GM23338 (cell line): Measurements from ENCODE around the gene LCNL1. TPM values are rescaled to one million over a fixed set of nuclear protein-coding genes. Genes with fewer than 3 reads are reported as not detected.

Source experiments
- ATAC-seq: fragments of 200-7000 bp; cut with Tn5 transposase; 3 replicates; pipeline ENCODE4 v1.9.1; 2020
- DNase-seq: peaks from one replicate; pipeline ENCODE4 v3.0.0-alpha.2; 2015; ENCODE audit warnings: low spot score
- H2AFZ ChIP-seq: fragments of 200-600 bp; sonication (generic); 2 replicates; pipeline ENCODE4 v1.8.0; 2016; ENCODE audit warnings: antibody characterized with exemption, mild to moderate bottlenecking, moderate library complexity
- H3F3A ChIP-seq: fragments of 200-600 bp; sonication (generic); replicated peaks from 2 replicates; pipeline ENCODE4 v1.8.0; 2017; ENCODE audit warnings: antibody characterized with exemption, mixed run types, low read depth
- H3K27ac ChIP-seq: fragments of 200-600 bp; sonication (generic); 2 replicates; pipeline ENCODE4 v1.6.1; 2016; ENCODE audit warnings: low read depth
- H3K27me3 ChIP-seq: fragments of 200-600 bp; sonication (generic); 2 replicates; pipeline ENCODE4 v1.8.0; 2016; ENCODE audit warnings: mild to moderate bottlenecking, mixed run types, moderate library complexity; ENCODE audit not compliant: insufficient read depth
- H3K36me3 ChIP-seq: fragments of 200-600 bp; sonication (generic); 2 replicates; pipeline ENCODE4 v1.8.0; 2016; ENCODE audit warnings: mild to moderate bottlenecking; ENCODE audit not compliant: insufficient read depth
- H3K4me1 ChIP-seq: fragments of 200-600 bp; sonication (generic); 2 replicates; pipeline ENCODE4 v1.8.0; 2016; ENCODE audit warnings: mild to moderate bottlenecking, moderate library complexity; ENCODE audit not compliant: insufficient read depth
- H3K4me2 ChIP-seq: fragments of 200-600 bp; sonication (generic); 2 replicates; pipeline ENCODE4 v1.7.1; 2017; ENCODE audit warnings: mixed run types
- H3K4me3 ChIP-seq: fragments of 200-600 bp; sonication (generic); 2 replicates; pipeline ENCODE4 v1.6.1; 2016; ENCODE audit warnings: mixed run types
- H3K79me2 ChIP-seq: fragments of 200-600 bp; sonication (generic); replicated peaks from 2 replicates; pipeline ENCODE4 v1.8.0; 2017; ENCODE audit warnings: mild to moderate bottlenecking; ENCODE audit not compliant: insufficient read depth
- H3K9me2 ChIP-seq: fragments of 200-600 bp; sonication (generic); 2 replicates; pipeline ENCODE4 v1.8.0; 2017; ENCODE audit not compliant: insufficient read depth
- H4K20me1 ChIP-seq: fragments of 200-600 bp; sonication (generic); replicated peaks from 2 replicates; pipeline ENCODE4 v1.8.0; 2017; ENCODE audit warnings: mild to moderate bottlenecking; ENCODE audit not compliant: insufficient read depth
- H3K27ac Mint-ChIP-seq: 2 replicates; pipeline ENCODE4 v1.8.0; 2020; ENCODE audit warnings: inconsistent platforms, mild to moderate bottlenecking, moderate library complexity, mixed read lengths
- H3K27me3 Mint-ChIP-seq: 3 replicates; pipeline ENCODE4 v1.8.0; 2022; ENCODE audit warnings: low read depth, mild to moderate bottlenecking, moderate library complexity, mixed read lengths, inconsistent platforms; ENCODE audit not compliant: insufficient read depth, poor library complexity
- H3K36me3 Mint-ChIP-seq: 3 replicates; pipeline ENCODE4 v1.8.0; 2021; ENCODE audit warnings: low read depth, mild to moderate bottlenecking, inconsistent platforms, moderate library complexity, mixed read lengths
- H3K4me1 Mint-ChIP-seq: 3 replicates; pipeline ENCODE4 v1.8.0; 2020; ENCODE audit warnings: mild to moderate bottlenecking, inconsistent platforms, mixed read lengths
- H3K4me3 Mint-ChIP-seq: 3 replicates; pipeline ENCODE4 v1.8.0; 2021; ENCODE audit warnings: moderate library complexity, mild to moderate bottlenecking, inconsistent platforms, mixed read lengths
- H3K9me3 Mint-ChIP-seq: 3 replicates; pipeline ENCODE4 v1.8.0; 2020; ENCODE audit warnings: moderate library complexity, mild to moderate bottlenecking, inconsistent platforms, mixed read lengths
- CREB1 ChIP-seq: fragments of 250-450 bp; sonication (Bioruptor Pico); IDR thresholded peaks from 2 replicates; pipeline ENCODE4 v1.5.0; 2020; ENCODE audit warnings: low read depth, mild to moderate bottlenecking, moderate library complexity
- EZH2 ChIP-seq: fragments of 200-600 bp; sonication (generic); IDR thresholded peaks from one replicate; pipeline ENCODE4 v1.8.0; 2017; ENCODE audit warnings: antibody characterized with exemption, mild to moderate bottlenecking, low read depth; ENCODE audit not compliant: unreplicated experiment
- EZH2phosphoT487 ChIP-seq: fragments of 200-600 bp; sonication (generic); IDR thresholded peaks from one replicate; pipeline ENCODE4 v1.8.1; 2018; ENCODE audit warnings: antibody characterized with exemption; ENCODE audit not compliant: unreplicated experiment
- JUNB ChIP-seq: IDR thresholded peaks from one replicate; pipeline ENCODE4 v1.6.1; 2016; ENCODE audit warnings: antibody characterized with exemption; ENCODE audit not compliant: unreplicated experiment
- NANOG ChIP-seq: IDR thresholded peaks from 2 replicates; pipeline ENCODE4 v1.6.1; 2016; ENCODE audit warnings: antibody characterized with exemption, borderline replicate concordance
- POLR2AphosphoS5 ChIP-seq: IDR thresholded peaks from 2 replicates; pipeline ENCODE4 v1.6.1; 2016; ENCODE audit warnings: antibody characterized with exemption, low read depth
- STAT1 ChIP-seq: IDR thresholded peaks from one replicate; pipeline ENCODE4 v1.6.1; 2016; ENCODE audit warnings: antibody characterized with exemption; ENCODE audit not compliant: unreplicated experiment
- ZNF114 ChIP-seq: fragments of 250-450 bp; sonication (Bioruptor Pico); IDR thresholded peaks from 2 replicates; pipeline ENCODE4 v1.5.0; 2020; ENCODE audit warnings: mild to moderate bottlenecking, moderate library complexity
- polyA plus RNA-seq: library from polyadenylated mRNA; unstranded; fragments of >200 nt; fragmentation: Nextera tagmentation; extraction: Ambion mirVana; gene quantifications from 2 replicates; pipeline ENCODE4 v1.2.1, GENCODE V29; 2016
- total RNA-seq: library from RNA; depleted of rRNA; stranded (reverse); fragments of >200 nt; shearing (Covaris generic); gene quantifications from 2 replicates; pipeline ENCODE4 v1.2.3, GENCODE V29; 2014
- TF ChIP-seq, protein P1 (sequence below): IDR thresholded peaks from one replicate; pipeline ENCODE4 v1.6.1; 2018; ENCODE audit warnings: antibody characterized with exemption; ENCODE audit not compliant: unreplicated experiment
- TF ChIP-seq, protein P2 (sequence below): fragments of 250-450 bp; sonication (Bioruptor Pico); IDR thresholded peaks from 2 replicates; pipeline ENCODE4 v1.5.0; 2020; ENCODE audit warnings: mild to moderate bottlenecking, moderate library complexity

LCNL1 gene
- total and polyA plus RNA-seq, 2 experiments from 2014 or later: 0.11 TPM; not detected in 1

DNA sequence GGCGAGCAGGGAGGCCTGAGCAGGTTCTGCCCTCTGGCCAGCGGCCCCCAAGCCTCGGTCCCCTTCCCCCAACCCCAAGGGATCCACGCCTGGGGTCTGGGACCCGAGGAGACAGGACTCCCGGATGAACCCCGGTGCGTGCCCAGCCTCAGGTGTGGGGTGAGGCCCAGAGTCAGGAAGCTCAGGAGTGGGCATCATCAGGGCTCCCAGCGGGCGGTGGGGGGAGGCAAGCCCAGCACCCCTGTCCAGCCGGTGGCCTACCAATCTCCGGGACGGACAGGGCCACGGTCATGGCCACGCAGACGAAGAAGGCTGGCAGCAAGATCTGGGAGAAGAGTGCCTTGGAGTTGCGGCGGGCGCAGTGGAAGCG, 30.8 kb downstream of the LCNL1 start:
- Histone ChIP-seq H3K36me3 (no peaks in the 10 kb centered on the region), H3K4me1 (no peaks in the 10 kb centered on the region), H3K79me2 (no peaks in the 10 kb centered on the region), H3K4me2 (no peak overlapping the region), H3K27ac (no peak overlapping the region), H2AFZ (no peak overlapping the region), H3F3A (no peaks in the 10 kb centered on the region), H3K4me3 (no peak overlapping the region), H3K9me2 (no peaks in the 10 kb centered on the region), H3K27me3 (no peaks in the 10 kb centered on the region), H4K20me1 (no peaks in the 10 kb centered on the region)
- Mint-ChIP-seq H3K9me3 (no peaks in the 10 kb centered on the region), H3K27ac (no peak overlapping the region), H3K4me3 (no peak overlapping the region), H3K27me3 (peaks cover under 1% of the 10 kb centered on the region), H3K36me3 (peaks cover 2% of the 10 kb centered on the region; the same call in 1 of the 3 replicates), H3K4me1 (no peaks in the 10 kb centered on the region)
- ATAC-seq (peak; percentile 10), DNase-seq (no peak)
- TF ChIP-seq STAT1 (no peak), EZH2 (no peak), CREB1 (CRISPR knock-in tag) (no peak), EZH2phosphoT487 (no peak), JUNB (no peak), NANOG (no peak), ZNF114 (CRISPR knock-in tag) (no peak), POLR2AphosphoS5 (no peak)
- TF ChIP-seq, protein P1, sequence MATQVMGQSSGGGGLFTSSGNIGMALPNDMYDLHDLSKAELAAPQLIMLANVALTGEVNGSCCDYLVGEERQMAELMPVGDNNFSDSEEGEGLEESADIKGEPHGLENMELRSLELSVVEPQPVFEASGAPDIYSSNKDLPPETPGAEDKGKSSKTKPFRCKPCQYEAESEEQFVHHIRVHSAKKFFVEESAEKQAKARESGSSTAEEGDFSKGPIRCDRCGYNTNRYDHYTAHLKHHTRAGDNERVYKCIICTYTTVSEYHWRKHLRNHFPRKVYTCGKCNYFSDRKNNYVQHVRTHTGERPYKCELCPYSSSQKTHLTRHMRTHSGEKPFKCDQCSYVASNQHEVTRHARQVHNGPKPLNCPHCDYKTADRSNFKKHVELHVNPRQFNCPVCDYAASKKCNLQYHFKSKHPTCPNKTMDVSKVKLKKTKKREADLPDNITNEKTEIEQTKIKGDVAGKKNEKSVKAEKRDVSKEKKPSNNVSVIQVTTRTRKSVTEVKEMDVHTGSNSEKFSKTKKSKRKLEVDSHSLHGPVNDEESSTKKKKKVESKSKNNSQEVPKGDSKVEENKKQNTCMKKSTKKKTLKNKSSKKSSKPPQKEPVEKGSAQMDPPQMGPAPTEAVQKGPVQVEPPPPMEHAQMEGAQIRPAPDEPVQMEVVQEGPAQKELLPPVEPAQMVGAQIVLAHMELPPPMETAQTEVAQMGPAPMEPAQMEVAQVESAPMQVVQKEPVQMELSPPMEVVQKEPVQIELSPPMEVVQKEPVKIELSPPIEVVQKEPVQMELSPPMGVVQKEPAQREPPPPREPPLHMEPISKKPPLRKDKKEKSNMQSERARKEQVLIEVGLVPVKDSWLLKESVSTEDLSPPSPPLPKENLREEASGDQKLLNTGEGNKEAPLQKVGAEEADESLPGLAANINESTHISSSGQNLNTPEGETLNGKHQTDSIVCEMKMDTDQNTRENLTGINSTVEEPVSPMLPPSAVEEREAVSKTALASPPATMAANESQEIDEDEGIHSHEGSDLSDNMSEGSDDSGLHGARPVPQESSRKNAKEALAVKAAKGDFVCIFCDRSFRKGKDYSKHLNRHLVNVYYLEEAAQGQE: no peak

GRCh38 chr9:137014166-137014565, 31.4 kb downstream of the LCNL1 start:
- H3K4me3 Mint-ChIP-seq: no peak overlapping the region
- H3K27me3 Mint-ChIP-seq: peaks cover 2% of the 10 kb centered on the region
- no peak overlapping the region for H3K27ac Mint-ChIP-seq
- Histone ChIP-seq H3F3A (no peaks in the 10 kb centered on the region), H3K4me3 (no peak overlapping the region), H3K27me3 (no peaks in the 10 kb centered on the region), H3K79me2 (no peaks in the 10 kb centered on the region), H4K20me1 (no peaks in the 10 kb centered on the region), H3K4me2 (no peak overlapping the region), H3K9me2 (no peaks in the 10 kb centered on the region), H3K36me3 (no peaks in the 10 kb centered on the region), H3K27ac (no peak overlapping the region), H2AFZ (no peak overlapping the region), H3K4me1 (no peaks in the 10 kb centered on the region)
- ATAC-seq (no peak), DNase-seq (no peak)
- H3K9me3 Mint-ChIP-seq: no peaks in the 10 kb centered on the region
- H3K4me1 Mint-ChIP-seq: no peaks in the 10 kb centered on the region
- peaks cover 2% of the 10 kb centered on the region; the same call in 1 of the 3 replicates for H3K36me3 Mint-ChIP-seq
- TF ChIP-seq CREB1 (CRISPR knock-in tag) (no peak), EZH2phosphoT487 (no peak)
- TF ChIP-seq, protein P2, sequence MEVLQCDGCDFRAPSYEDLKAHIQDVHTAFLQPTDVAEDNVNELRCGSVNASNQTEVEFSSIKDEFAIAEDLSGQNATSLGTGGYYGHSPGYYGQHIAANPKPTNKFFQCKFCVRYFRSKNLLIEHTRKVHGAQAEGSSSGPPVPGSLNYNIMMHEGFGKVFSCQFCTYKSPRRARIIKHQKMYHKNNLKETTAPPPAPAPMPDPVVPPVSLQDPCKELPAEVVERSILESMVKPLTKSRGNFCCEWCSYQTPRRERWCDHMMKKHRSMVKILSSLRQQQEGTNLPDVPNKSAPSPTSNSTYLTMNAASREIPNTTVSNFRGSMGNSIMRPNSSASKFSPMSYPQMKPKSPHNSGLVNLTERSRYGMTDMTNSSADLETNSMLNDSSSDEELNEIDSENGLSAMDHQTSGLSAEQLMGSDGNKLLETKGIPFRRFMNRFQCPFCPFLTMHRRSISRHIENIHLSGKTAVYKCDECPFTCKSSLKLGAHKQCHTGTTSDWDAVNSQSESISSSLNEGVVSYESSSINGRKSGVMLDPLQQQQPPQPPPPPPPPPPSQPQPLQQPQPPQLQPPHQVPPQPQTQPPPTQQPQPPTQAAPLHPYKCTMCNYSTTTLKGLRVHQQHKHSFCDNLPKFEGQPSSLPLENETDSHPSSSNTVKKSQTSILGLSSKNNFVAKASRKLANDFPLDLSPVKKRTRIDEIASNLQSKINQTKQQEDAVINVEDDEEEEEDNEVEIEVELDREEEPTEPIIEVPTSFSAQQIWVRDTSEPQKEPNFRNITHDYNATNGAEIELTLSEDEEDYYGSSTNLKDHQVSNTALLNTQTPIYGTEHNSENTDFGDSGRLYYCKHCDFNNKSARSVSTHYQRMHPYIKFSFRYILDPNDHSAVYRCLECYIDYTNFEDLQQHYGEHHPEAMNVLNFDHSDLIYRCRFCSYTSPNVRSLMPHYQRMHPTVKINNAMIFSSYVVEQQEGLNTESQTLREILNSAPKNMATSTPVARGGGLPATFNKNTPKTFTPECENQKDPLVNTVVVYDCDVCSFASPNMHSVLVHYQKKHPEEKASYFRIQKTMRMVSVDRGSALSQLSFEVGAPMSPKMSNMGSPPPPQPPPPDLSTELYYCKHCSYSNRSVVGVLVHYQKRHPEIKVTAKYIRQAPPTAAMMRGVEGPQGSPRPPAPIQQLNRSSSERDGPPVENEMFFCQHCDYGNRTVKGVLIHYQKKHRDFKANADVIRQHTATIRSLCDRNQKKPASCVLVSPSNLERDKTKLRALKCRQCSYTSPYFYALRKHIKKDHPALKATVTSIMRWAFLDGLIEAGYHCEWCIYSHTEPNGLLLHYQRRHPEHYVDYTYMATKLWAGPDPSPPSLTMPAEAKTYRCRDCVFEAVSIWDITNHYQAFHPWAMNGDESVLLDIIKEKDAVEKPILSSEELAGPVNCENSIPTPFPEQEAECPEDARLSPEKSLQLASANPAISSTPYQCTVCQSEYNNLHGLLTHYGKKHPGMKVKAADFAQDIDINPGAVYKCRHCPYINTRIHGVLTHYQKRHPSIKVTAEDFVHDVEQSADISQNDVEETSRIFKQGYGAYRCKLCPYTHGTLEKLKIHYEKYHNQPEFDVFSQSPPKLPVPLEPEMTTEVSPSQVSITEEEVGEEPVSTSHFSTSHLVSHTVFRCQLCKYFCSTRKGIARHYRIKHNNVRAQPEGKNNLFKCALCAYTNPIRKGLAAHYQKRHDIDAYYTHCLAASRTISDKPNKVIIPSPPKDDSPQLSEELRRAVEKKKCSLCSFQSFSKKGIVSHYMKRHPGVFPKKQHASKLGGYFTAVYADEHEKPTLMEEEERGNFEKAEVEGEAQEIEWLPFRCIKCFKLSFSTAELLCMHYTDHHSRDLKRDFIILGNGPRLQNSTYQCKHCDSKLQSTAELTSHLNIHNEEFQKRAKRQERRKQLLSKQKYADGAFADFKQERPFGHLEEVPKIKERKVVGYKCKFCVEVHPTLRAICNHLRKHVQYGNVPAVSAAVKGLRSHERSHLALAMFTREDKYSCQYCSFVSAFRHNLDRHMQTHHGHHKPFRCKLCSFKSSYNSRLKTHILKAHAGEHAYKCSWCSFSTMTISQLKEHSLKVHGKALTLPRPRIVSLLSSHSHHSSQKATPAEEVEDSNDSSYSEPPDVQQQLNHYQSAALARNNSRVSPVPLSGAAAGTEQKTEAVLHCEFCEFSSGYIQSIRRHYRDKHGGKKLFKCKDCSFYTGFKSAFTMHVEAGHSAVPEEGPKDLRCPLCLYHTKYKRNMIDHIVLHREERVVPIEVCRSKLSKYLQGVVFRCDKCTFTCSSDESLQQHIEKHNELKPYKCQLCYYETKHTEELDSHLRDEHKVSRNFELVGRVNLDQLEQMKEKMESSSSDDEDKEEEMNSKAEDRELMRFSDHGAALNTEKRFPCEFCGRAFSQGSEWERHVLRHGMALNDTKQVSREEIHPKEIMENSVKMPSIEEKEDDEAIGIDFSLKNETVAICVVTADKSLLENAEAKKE (CRISPR knock-in tag): no peak
- TF ChIP-seq, protein P1: no peak
